ENCODE results near the gene YAE1.
"Not testable (repeated sequence)": the region's sequence is repeated elsewhere in the genome, so short reads cannot be mapped to it uniquely, and the experiment has no call there.

- not testable (repeated sequence) for TF ChIP-seq CTCF (conservative IDR thresholded peaks at IDR 0.05; ENCODE audit: low read depth, low read length); EZH2 (IDR thresholded peaks at IDR 0.05; ENCODE audit: borderline replicate concordance, low read depth, low read length, poor library complexity, severe bottlenecking)
Measured at GRCh38 chr7:39544774-39545173, 21.4 kb upstream of the YAE1 start.

All from A673 (cell line).